GM20431 (cell line): ENCODE results near the gene IFIH1.

Experiments used
- in situ Hi-C: fragments of 300-500 bp; cut with MseI, MboI; formaldehyde crosslinking; loops from one replicate; pipeline ENCODE4 v1.15.0; 2020; ENCODE audit warnings: low sequenced_read_pairs; ENCODE audit not compliant: unreplicated experiment

IFIH1 gene

GRCh38 chr2:162226836-162227235 is 91.6 kb downstream of the IFIH1 start:
- in situ Hi-C loops, result no loop called here

DNA sequence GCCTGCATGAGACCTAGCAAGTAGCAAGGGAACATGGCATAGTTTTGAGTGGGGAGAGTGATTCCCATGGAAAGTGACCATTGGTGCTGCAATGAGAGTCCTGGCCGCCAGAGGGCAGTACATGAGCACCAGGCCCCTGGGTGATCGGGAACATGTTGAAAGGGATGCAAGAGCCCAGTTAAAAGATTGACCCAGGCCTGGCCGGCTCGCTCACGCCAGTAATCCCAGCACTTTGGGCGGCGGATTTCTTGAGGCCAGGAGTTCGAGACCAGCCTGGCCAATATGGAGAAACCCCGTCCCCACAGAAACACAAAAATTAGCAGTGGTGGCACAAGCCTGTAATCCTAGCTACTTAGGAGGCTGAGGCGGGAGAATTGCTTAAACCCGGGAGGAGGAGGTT is 97.4 kb downstream of the IFIH1 start:
- in situ Hi-C loops, result no loop called here

DNA sequence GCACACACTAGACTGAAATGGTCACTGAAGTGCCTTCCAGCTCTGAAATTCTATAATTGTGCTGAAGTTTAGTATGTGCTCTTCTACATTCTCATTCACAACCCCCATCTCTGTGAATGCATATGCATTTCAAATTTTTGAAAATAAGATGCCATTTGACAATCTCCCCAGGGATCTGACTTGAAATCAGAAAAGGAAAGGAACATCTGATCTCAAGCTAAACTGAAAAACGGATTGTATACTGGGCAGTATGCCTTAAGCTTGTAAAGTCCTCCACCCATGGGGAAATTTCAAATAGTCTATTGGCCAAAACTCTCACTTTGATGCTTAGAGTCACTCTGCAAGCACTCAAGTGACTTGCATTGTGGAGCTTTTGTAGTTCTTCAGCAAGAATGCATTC is 98.1 kb downstream of the IFIH1 start:
- in situ Hi-C loops, result no loop called here

GRCh38 chr2:162219426-162219825 is 99.1 kb downstream of the IFIH1 start:
- in situ Hi-C loops, result no loop called here

DNA sequence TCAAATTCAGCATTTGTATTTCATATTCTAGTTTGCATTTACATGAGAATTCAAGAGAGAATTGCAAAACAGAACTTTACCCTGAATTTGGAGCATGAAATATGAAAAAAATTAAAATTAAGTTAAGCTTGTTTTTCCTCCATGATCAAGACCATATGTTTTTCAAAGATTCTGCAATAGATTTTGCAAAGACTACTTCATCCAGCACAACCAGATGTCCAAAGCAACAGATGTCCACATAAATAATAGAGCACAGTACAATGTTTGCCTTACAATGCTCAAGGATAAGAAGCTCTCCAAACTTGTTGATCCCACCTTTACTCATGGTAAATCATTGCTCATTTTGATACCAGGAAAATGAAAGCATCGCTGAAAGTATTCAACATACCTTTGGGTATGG is 100.9 kb downstream of the IFIH1 start:
- in situ Hi-C loops, result no loop called here
